Skeletal muscle cell (primary cell): ENCODE measurements around the gene IPO13.

ENCODE experiments used
- DNase-seq: peaks from one replicate; pipeline ENCODE4 v3.0.0-alpha.2; 2010; ENCODE audit warnings: low read depth
- H3K4me3 ChIP-seq: 2 replicates; pipeline ENCODE4 v1.5.1; 2011; ENCODE audit warnings: low read depth, mild to moderate bottlenecking, control low read depth, low read length, moderate library complexity

The IPO13 gene, protein sequence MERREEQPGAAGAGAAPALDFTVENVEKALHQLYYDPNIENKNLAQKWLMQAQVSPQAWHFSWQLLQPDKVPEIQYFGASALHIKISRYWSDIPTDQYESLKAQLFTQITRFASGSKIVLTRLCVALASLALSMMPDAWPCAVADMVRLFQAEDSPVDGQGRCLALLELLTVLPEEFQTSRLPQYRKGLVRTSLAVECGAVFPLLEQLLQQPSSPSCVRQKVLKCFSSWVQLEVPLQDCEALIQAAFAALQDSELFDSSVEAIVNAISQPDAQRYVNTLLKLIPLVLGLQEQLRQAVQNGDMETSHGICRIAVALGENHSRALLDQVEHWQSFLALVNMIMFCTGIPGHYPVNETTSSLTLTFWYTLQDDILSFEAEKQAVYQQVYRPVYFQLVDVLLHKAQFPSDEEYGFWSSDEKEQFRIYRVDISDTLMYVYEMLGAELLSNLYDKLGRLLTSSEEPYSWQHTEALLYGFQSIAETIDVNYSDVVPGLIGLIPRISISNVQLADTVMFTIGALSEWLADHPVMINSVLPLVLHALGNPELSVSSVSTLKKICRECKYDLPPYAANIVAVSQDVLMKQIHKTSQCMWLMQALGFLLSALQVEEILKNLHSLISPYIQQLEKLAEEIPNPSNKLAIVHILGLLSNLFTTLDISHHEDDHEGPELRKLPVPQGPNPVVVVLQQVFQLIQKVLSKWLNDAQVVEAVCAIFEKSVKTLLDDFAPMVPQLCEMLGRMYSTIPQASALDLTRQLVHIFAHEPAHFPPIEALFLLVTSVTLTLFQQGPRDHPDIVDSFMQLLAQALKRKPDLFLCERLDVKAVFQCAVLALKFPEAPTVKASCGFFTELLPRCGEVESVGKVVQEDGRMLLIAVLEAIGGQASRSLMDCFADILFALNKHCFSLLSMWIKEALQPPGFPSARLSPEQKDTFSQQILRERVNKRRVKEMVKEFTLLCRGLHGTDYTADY

DNA sequence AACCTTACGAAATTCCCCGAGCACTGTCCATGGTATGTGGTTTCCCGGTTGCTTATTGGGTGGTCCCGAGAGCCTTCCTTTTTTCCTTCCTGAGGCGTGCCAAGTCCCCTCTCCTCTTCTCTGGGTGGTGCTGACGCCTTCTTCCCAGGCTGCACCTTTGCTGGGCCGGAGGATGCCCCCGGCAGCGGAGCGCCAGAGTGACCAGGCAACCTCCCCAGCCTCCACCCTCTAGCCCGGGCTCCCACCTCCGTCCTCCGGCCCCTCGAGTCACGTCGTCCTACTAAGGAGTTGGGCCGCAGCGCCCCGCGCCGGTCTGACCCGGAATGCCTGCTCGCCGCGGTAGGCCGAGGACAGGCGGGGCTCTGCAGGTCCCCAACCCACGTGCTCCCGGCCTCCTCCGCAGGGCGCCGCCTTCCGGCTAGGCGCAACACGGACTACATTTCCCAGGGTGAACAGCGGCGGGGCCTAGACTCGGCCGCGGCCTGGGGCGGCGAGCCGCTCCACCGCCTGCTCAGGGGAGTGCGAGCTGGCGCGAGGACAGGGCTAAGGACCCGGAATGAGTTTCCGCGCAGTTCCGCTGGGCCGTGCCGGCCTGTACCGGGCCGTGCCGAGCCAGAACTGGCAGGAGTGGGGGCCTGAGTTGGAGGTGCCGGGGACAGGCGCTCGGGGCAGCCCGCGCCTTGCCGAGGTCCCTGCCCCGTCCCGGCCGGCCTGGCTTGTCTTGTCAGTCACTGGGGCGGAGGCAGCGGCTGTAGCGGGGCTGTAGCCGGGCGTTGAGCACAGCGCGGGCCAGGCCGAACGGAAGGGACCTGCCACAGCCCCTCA is at the start of gene IPO13:
IPO13 (plus strand) TSS at position 715 of the 825 bp plus-strand sequence. CDS start 651 bp downstream, outside the sequence.
- DNase-seq, result peak; percentile 84
- H3K4me3 ChIP-seq, result peak within 1 kb of the TSS; percentile 87

DNA sequence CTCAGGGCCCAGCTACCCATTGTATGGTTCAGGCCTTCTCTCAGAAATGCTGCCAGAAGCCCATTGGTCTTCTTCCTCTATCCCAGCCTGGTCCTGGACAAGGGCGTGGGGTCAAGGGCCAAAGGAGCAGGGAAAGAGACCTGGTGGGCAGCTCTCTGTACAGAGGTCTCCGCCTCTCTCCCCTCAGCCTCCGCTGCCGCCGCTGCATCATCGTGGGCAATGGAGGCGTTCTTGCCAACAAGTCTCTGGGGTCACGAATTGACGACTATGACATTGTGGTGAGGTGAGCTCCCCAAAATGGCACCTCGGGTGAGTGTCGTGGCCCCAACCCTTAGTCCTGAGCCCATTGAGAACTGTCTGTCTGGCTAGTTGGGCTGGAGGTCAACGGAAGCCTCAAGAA is 47.8 kb upstream of the IPO13 start:
- no peak for DNase-seq
- H3K4me3 ChIP-seq, result no peak overlapping the region

DNA sequence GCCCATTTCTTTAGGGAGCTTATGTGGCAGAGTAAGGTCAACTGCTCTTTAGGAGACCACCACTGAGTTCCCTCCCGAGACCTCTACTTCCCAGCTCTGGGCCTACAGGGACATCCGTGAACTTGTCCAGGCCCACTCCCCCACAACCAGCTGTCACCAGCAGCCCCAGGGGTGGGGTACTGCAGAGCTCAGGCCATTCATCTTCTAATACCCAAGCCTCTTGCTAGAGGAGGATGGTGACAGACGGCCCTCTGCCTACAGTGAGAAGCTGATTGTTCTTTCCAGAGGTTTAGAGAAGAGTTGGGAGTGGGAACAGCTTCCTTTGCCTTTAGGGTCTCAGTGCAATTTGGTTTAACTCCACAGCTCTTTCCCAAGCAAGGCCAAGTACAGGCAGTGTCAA is 46.4 kb upstream of the IPO13 start:
- no peak for DNase-seq

DNA sequence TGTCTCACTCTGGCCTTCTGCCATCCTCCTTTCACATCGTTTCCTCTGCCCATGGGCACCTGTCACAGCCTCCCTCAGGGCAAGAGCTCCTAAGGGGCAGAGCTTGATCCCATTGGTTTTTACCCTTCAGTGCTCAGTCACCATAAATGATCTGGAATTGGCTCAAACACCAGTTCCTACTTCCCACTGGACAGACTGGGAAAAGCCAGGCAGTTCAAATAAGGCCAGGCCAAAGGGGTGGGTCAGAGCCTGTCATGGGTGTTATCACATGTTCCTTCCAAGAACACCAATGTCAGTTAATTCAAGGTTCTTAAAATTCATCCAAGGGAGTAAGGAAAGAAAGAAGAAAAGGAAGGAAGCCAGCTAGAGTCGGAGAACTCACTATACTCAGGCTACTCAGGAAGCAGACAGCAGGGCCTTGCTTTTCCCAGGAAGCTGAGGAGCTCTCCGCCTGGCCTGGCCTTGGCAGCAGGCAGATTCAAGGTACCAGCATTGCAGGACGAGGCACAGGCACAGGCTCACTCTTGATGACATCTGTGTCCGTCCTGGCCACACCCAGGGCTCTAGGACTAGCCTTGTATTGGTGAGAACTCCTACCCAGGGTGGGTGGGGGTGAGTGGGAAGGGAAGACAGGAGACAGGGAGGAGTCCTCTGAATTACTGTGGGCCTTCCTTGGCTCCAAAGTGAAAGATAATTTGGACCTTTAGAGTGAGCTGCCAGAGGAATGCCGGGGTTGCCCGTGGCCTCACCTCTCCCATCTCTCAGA is 45.4 kb upstream of the IPO13 start:
- no peak overlapping the region for H3K4me3 ChIP-seq
- no peak for DNase-seq

More for the DNA sequence above, 46.4 kb upstream of the IPO13 start:
- no peak overlapping the region for H3K4me3 ChIP-seq

DNA sequence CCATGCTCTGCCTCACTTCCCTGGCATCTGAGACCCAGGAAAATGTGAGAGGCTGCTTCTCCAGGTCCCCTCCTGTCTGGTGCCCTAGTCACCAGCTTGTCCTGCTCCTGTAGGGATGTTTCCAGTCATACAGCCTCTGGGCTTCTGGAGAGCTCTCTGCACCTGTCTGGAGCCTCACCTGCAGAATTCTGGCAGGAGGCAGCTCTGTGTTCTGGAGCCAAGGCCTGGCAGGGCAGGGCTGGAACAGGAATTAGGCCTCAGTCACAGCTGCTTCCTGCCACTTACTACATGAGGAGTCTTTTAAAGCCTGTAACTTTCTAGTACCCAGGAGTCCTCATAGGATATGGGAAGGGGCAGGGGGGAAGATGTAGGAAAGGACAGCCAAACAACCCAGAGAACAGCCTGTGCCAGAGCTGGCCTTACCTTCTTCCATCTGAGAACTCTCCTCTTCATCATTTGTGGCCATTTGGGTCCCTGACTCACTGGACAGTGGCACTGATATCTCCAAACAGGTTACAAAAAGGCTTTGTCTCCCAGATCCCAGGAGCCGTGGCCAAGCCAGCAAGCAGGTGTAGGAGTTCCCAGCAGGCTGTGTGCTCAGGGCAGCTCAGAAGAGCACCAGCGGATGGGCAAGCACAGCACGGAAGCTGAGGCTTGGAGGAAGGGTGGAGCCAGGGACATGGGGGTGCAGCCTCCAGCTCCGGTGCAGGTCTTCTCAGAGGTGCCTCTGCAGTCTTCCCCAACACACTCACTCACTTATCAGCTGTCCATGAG is 44.5 kb upstream of the IPO13 start:
- no peak overlapping the region for H3K4me3 ChIP-seq
- DNase-seq, result no peak

DNA sequence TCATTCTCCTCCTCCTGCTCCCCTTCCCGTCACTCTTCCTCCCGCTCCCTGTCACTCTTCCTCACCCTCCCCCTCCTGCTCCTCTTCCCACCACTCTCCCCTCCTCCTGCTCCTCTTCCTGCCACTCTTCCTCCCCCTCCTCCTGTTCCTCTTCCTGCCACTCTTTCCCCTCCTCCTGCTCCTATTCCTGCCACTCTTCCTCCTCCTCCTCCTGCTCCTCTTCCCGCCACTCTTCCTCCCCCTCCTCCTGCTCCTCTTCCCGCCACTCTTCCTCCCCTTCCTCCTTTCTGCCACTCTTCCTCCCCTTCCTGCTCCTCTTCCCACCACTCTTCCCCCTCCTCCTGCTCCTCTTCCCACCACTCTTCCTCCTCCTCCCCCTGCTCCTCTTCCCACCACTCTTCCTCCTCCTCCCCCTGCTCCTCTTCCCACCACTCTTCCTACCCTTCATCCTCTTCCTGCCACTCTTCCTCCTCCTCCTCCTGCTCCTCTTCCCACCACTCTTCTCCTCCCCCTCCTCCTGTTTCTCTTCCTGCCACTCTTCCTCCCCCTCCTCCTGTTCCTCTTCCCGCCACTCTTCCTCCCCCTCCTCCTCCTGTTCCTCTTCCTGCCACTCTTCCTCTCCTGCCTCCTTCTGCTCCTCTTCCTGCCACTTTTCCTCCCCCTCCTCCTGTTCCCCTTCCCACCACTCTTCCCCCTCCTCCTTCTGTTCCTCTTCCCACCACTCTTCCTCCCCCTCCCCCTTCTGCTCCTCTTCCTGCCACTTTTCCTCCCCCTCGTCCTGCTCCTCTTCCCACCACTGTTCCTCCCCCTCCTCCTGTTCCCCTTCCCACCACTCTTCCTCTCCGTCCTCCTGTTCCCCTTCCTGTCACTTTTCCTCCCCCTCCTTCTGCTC is 41.8 kb upstream of the IPO13 start:
- no peak for DNase-seq
- H3K4me3 ChIP-seq, result no peak overlapping the region

DNA sequence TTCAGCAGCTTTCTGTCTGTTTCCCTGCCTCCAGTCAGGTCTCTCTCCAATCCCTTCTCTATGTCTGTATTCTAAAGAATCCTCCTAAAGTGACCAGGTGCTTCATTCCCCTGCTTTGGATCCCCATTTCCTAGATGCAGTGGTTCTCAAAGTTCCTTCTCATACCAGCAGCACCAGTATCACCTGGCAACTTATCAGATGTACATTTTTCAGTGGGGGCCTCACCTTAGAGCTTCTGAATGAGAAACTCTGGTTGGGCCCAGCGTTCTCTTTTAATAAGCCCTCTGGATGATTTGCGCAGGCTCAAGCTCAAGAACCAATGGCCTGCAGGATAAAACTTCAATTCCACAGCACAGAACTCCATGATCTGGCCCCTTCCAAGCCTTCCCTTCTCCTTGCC is 38.5 kb upstream of the IPO13 start:
- H3K4me3 ChIP-seq, result no peak overlapping the region
- no peak for DNase-seq

DNA sequence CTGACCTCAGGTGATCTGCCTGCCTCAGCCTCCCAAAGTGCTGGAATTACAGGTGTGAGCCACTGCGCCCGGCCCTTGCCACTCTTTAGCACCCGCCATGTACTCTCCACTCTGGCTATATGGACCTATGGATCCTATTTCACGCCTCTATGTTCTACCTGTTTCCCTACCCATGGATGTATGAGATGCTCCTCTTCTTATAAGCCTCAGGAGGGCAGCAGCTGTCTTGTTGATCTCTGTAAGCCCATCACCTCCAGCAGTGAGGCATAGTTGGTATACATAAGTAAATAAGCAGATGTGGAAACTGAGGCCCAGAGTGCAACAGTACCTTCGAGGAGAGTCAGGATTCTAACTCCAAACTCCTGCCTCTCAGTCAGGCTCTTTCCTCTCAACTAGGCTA is 37.9 kb upstream of the IPO13 start:
- H3K4me3 ChIP-seq, result no peak overlapping the region
- DNase-seq, result no peak

DNA sequence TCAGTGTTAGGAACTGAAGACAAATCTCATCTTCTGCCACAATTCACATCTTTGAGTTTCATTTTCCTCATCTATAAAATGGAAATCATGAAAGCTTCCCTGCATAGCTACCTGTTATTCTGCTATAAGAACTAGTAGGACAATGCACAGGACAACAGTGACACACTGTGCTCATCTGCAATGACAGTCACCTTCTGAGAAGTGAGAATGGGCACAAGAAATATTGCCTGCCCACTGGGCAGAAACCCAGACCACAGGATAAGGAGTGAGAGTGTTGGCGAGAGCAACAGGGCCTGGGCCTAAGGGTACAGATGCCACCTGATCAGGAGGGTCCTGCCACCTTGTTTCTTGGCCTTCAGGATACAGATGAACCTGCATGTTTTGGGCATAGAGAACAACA is 36.4 kb upstream of the IPO13 start:
- no peak overlapping the region for H3K4me3 ChIP-seq
- no peak for DNase-seq

DNA sequence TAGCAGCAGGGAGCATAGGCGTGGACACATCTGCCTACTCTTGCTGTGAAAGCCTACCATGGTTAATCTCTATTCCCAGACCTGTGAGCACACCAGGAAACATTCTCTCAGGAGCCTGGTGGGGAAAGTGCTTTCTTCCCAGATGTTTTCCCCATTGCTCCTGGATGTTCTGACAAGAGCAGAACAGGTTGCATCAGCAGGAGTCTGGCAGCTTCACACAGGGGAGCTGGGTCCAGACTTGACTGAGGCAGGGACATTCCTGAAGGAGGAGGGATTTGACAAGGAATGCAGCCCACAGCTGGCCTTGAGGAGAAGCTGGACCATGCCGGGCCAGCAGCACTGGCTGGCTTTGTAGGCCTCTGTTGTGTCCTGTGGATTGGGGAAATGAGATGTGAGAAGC is 34.1 kb upstream of the IPO13 start:
- H3K4me3 ChIP-seq, result no peak overlapping the region
- DNase-seq, result no peak

DNA sequence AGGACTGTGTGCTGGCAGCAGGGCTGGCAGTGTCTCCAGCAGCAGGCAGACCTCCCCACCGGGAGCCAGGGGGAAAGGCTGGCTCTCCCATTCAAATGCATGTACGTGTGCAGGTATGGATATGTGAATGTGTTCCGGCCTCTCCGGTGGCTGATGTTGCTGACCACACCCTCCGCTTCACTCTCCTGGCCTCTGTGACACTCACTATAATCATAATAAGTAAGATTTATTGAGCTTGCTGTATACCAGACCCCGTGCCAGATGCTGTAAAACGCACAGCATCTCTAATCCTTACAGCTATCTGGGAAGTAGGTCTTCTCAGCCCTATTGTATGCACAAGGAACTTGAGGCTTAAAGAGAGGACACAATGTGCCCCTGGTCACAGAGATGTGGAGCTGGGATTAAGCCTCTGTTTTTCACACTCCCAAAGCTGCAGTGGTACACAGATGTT is 33.7 kb upstream of the IPO13 start:
- no peak for DNase-seq
- H3K4me3 ChIP-seq, result no peak overlapping the region

DNA sequence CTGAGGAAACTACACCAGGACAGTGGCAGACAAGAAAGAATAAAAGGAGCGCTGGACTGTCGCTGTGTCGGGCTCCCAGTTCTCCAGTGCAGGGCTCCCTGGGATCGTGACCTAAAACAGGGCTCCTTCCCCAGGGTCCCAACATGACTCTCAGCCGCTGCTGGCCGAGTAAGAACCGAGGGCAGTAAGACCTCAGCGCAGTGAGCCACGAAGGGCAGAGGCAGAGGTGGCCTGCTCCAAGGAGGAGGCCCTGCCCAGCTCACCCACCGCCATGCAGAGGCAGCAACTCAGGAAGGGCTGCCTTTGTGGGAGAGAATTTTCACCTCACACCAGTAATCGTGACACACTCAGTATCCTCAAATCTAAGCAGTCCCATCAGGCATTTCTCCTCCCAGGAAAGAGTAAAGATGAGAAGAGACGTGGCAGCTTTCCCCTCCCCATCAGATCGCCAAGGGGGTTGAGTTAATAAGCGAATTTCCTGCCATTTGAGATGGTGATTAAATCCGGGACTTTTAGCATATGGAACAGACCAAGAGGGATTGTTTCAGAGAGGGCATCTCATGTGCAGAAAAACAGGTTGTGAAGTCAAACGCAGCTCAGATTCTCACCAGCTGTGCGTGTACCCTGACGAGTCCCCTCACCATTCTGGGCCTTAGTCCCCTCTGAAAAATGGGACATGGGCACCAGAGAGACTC is 32.9 kb upstream of the IPO13 start:
- no peak overlapping the region for H3K4me3 ChIP-seq
- DNase-seq, result no peak

DNA sequence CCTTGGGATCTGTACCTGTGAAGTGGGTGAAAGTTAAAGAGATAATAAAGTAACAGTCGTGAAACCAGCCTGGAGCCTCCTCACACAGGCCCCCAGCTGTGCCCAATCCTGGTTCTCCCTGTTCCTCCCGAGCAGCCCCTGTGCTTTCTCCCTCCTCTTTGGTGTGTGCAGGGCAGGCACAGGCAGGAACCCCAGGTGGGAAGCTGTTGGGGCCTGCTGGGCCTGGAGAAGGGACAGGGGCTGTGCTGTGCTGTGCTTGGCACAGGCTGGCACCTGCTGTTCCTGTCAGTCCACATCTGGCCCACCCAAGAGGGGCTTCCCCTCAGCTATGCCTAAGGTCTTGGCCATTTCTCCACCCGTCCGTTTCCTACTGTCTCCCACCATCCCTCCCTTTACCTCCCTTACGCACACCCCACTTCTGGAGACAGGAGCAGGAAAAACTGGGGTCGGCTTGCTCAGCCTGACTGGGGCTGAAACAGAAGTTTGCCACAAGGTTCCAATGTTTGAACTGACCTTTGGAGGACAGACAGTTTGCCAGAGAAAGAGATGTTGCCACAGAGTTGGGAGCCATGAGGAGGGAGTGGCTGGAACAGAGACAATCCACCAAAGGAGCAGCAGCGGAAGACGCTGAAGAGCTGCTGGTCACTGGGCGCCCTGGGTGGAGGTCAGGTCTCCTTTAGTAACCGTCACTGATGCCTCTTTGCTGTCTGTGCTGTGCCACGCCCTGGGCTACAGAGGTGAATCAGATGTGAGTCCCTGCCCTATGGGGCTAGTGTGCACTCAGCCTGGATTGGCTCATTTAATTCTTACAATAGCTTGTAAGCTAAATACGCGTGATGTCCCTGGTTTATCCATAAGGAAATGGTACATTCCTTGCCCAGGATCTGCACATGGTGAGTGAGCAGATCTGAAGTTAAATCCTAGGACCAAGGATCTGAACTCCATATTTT is 31.9 kb upstream of the IPO13 start:
- no peak overlapping the region for H3K4me3 ChIP-seq
- DNase-seq, result no peak

DNA sequence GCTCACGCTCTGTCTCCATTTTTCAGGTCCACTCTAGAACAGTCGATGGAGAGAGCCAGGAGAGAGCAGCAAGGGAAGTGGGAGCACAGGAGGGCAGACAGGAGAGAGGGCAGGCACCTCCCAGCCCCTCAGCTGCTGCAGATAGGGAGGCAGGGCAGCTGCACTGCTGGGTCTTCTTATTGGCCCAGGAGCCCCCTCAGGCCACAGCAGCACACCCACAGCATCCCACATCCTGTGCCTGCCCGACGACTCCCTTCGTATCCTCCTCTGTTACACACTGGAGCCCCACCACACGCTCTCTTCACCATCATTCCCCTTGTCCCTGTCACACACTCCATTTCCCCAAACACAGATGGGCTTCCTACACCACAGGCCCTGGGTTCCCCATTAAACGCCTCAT is 26.8 kb upstream of the IPO13 start:
- no peak overlapping the region for H3K4me3 ChIP-seq
- DNase-seq, result no peak

DNA sequence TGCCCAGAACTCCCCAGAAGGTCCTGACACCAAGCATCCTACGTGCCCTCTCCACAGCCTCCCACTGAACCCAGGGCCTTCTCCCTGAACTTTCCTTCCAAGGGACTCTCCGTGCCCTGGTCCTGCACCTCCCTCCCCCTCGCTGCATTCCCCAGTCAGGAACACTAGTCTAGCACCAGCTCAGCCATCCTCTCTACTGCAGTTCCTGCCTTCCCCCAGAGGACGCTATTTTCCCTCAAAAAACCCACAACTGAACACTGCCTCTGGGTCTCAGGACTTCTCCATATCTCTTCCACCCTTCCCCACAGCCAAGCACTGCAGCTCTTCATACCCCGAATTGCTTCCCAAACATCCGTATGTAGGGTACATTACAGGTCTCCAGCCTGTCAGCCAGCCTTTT is 25.7 kb upstream of the IPO13 start:
- DNase-seq, result no peak
- H3K4me3 ChIP-seq, result no peak overlapping the region

DNA sequence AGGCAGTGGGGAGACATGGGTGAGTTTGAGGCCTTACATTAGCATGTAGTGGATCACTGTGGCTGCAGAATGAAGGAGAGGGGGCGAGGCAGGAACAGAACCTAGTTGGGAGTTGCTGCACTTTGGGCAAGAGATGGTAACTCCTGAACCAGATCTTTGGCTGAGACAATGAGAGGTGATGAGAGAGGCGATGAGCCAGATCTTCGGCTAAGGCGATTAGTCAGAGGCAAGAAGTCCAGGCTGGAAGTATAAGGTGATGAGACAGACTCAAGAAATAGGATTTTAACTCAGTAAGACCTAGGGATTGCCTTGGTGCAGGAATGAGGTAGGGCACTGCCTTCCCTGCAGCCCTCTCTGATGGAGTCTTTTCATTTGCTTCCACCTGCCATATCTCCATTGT is 22.2 kb upstream of the IPO13 start:
- no peak overlapping the region for H3K4me3 ChIP-seq
- DNase-seq, result no peak
